ENCODE measurements around the gene IGSF23. TPM values are rescaled to one million over a fixed set of nuclear protein-coding genes. Genes with fewer than 3 reads are reported as not detected.

The IGSF23 gene, protein sequence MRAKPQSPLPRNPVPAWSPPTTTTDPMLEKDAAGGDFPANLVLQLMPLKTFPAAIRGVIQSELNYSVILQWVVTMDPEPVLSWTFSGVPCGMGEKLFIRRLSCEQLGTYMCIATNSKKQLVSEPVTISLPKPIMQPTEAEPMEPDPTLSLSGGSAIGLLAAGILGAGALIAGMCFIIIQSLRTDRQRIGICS
- total RNA-seq = 0.48 TPM in 1 of 2 replicates, not detected in the other

DNA sequence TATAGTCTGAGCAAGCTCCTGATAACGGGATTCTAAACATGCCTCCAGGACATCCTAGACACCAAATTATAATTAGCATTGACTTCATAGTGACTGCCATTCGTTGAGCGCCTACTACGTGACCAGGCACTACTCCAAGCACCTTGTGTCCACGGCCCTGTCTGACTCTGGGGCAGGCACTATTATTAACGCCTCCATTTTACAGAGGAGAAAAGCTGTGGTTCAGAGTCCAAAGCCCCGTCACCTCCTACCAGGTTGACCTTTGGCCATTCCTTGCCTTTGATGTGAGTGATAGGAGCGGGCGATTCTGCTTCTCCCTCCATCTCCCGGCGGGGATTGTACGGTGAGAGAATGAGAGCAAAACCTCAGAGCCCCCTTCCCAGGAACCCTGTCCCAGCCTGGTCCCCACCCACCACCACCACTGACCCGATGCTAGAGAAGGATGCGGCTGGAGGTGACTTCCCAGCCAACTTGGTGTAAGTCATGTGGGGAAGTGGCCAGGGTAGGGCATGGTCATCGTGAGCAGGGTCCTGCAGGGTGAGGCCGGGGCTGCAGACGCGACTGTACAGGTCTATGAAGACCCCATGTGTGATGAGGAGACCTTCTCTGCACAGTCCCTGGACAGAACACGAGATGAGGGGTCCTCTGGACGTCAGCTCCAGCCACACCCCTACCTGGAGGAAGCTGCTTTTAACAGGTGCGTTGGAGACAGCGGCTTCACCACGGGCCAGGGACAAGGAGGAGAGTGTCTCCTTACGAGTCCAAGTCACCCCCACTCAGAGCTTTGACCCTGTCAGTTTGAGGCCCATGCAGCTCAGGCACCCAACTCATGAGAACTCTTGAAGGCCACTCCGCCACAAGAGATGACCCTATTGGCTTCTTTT is at the start of gene IGSF23:
TSS of gene IGSF23 (plus strand) at position 269 of the 884 bp plus-strand sequence. CDS start at position 352, 83 bp downstream.

GRCh38 chr19:44643605-44644401 is 30.4 kb downstream of the IGSF23 start, which contains the start of gene PVR:
TSS of gene PVR (plus strand) at chr19:44643910. CDS start at chr19:44644097, 187 bp downstream.

GRCh38 chr19:44671400-44671799 is 58.0 kb downstream of the IGSF23 start, which contains the start of gene CEACAM19:
TSS of gene CEACAM19 (plus strand) at chr19:44671482. CDS start at chr19:44671932, 450 bp downstream.

Other genes with a start within 250 kb of the IGSF23 start
- gene ZNF285, start 212.0 kb upstream of the IGSF23 start, total RNA-seq = 2.3 and 3.9 TPM in 2 replicates
- 8.5 and 10.4 TPM in 2 replicates for gene ZNF229, start 165.1 kb upstream of the IGSF23 start, total RNA-seq
- gene ZNF180, start 113.0 kb upstream of the IGSF23 start, total RNA-seq = 4.0 and 8.0 TPM in 2 replicates
- gene CEACAM20, start 83.9 kb upstream of the IGSF23 start, total RNA-seq = not detected in 2 replicates
- gene PVR, start 30.3 kb downstream of the IGSF23 start, total RNA-seq = 84.0 and 177 TPM in 2 replicates
- 1.2 and 1.7 TPM in 2 replicates for gene CEACAM19, start 57.9 kb downstream of the IGSF23 start, total RNA-seq
- gene CEACAM16, start 85.6 kb downstream of the IGSF23 start, total RNA-seq = not detected in 2 replicates
- gene BCL3, start 135.1 kb downstream of the IGSF23 start, total RNA-seq = 1.7 and 3.1 TPM in 2 replicates
- 132 and 185 TPM in 2 replicates for gene CBLC, start 164.3 kb downstream of the IGSF23 start, total RNA-seq
- 24.3 and 36.0 TPM in 2 replicates for gene BCAM, start 195.5 kb downstream of the IGSF23 start, total RNA-seq
- gene NECTIN2, start 232.7 kb downstream of the IGSF23 start, total RNA-seq = 39.4 and 115 TPM in 2 replicates

Data from tracheal epithelial cell (primary cell).